HL-60 (cell line): ENCODE data around the gene ABI2.
"Not testable (repeated sequence)": the region's sequence is repeated elsewhere in the genome, so short reads cannot be mapped to it uniquely, and the experiment has no call there.

Experiments used
- DNase-seq, 2 experiments: peaks; one replicate each; pipeline ENCODE4 v3.0.0-alpha.2; 2010 to 2020; ENCODE audit warnings: low read depth in 1 of 2, low spot score in 1 of 2
- H3K27ac ChIP-seq: fragments of 250-450 bp; sonication (Bioruptor Pico); replicated peaks from 2 replicates; pipeline ENCODE4 v1.5.1; 2020; ENCODE audit warnings: mild to moderate bottlenecking, moderate library complexity
- H3K27me3 ChIP-seq: fragments of 250-450 bp; sonication (Bioruptor Pico); 2 replicates; pipeline ENCODE4 v1.5.1; 2021; ENCODE audit warnings: mild to moderate bottlenecking, moderate library complexity; ENCODE audit not compliant: insufficient read depth, poor library complexity, severe bottlenecking
- H3K4me3 ChIP-seq: replicated peaks from 2 replicates; pipeline ENCODE4 v1.5.1; 2011; ENCODE audit warnings: mild to moderate bottlenecking, control low read depth, low read length; ENCODE audit not compliant: insufficient read depth
- CTCF ChIP-seq: IDR thresholded peaks from one replicate; pipeline ENCODE4 v1.5.1; 2011; ENCODE audit warnings: low read length, control low read depth, inconsistent platforms; ENCODE audit not compliant: insufficient read depth
- GABPA ChIP-seq: IDR thresholded peaks from 2 replicates; pipeline ENCODE4 v1.6.1; 2012; ENCODE audit warnings: low read depth
- POLR2AphosphoS5 ChIP-seq: IDR thresholded peaks from 2 replicates; pipeline ENCODE4 v1.6.1; 2012; ENCODE audit warnings: low read depth
- REST ChIP-seq: IDR thresholded peaks from 2 replicates; pipeline ENCODE4 v1.6.1; 2012; ENCODE audit warnings: low read depth; ENCODE audit not compliant: insufficient replicate concordance
- SPI1 ChIP-seq: IDR thresholded peaks from 2 replicates; pipeline ENCODE4 v1.6.1; 2012; ENCODE audit warnings: low read depth, mild to moderate bottlenecking, borderline replicate concordance

Gene ABI2

GRCh38 chr2:203379156-203379555 is 51.0 kb downstream of the ABI2 start:
- DNase-seq: no peak
- no peak overlapping the region for H3K4me3 ChIP-seq
- no peak overlapping the region for H3K27ac ChIP-seq
- TF ChIP-seq GABPA: no peak
- TF ChIP-seq POLR2AphosphoS5: no peak
- TF ChIP-seq SPI1: no peak
- TF ChIP-seq REST: no peak
- no peak for TF ChIP-seq CTCF
- no peaks in the 10 kb centered on the region for H3K27me3 ChIP-seq

- TF ChIP-seq REST: no peak
- TF ChIP-seq SPI1: no peak
- no peak for TF ChIP-seq CTCF
- TF ChIP-seq GABPA: no peak
- no peak for TF ChIP-seq POLR2AphosphoS5
- Histone ChIP-seq H3K27me3 (no peaks in the 10 kb centered on the region), H3K27ac (no peak overlapping the region), H3K4me3 (no peak overlapping the region)
- DNase-seq: no peak
These were observed 54.8 kb downstream of the ABI2 start for GRCh38 chr2:203383038-203383437.

- H3K27ac ChIP-seq, H3K4me3 ChIP-seq, H3K27me3 ChIP-seq, DNase-seq: not testable (repeated sequence)
These were observed 60.0 kb downstream of the ABI2 start for GRCh38 chr2:203388153-203388552.

GRCh38 chr2:203394519-203395227 is 66.5 kb downstream of the ABI2 start:
- Histone ChIP-seq H3K27me3 (no peaks in the 10 kb centered on the region), H3K4me3 (no peak overlapping the region), H3K27ac (no peak overlapping the region)
- no peak for DNase-seq
- TF ChIP-seq GABPA (no peak), CTCF (no peak), SPI1 (no peak), REST (no peak)
